Ramos (cell line): ENCODE results near the gene NLRP3.
"Not testable (repeated sequence)": the region's sequence is repeated elsewhere in the genome, so short reads cannot be mapped to it uniquely, and the experiment has no call there.

ENCODE experiments used
- in situ Hi-C: fragments of 300-500 bp; cut with MboI; formaldehyde crosslinking; loops from one replicate; pipeline ENCODE4 v1.14.3; 2022; ENCODE audit warnings: low sequenced_read_pairs; ENCODE audit not compliant: unreplicated experiment

Gene NLRP3

GRCh38 chr1:247415423-247416361, at the start of gene NLRP3:
Gene NLRP3, plus strand, starts transcription at chr1:247416173. Its CDS starts 2,628 bp downstream, at chr1:247418801.
- in situ Hi-C loops, result no loop called here

GRCh38 chr1:247366345-247366744, 49.6 kb upstream of the NLRP3 start:
- in situ Hi-C loops, result not testable (repeated sequence)

- in situ Hi-C loops, result no loop called here
Observed at GRCh38 chr1:247366926-247367645, 48.9 kb upstream of the NLRP3 start.

GRCh38 chr1:247367786-247368422, 48.1 kb upstream of the NLRP3 start:
- in situ Hi-C loops, result no loop called here

- in situ Hi-C loops, result no loop called here
Observed at GRCh38 chr1:247368490-247369145, 47.4 kb upstream of the NLRP3 start.

- in situ Hi-C loops, result no loop called here
Observed at GRCh38 chr1:247370786-247371732, 44.9 kb upstream of the NLRP3 start.

- in situ Hi-C loops, result no loop called here
Observed at GRCh38 chr1:247371801-247372259, 44.1 kb upstream of the NLRP3 start.

GRCh38 chr1:247373721-247374141, 42.2 kb upstream of the NLRP3 start:
- in situ Hi-C loops, result no loop called here

- in situ Hi-C loops, result not testable (repeated sequence)
Observed at GRCh38 chr1:247374651-247375334, 41.2 kb upstream of the NLRP3 start.

GRCh38 chr1:247375747-247376146, 40.2 kb upstream of the NLRP3 start:
- in situ Hi-C loops, result no loop called here

GRCh38 chr1:247376659-247377058, 39.3 kb upstream of the NLRP3 start:
- in situ Hi-C loops, result no loop called here

GRCh38 chr1:247377656-247378055, 38.3 kb upstream of the NLRP3 start:
- in situ Hi-C loops, result not testable (repeated sequence)

- in situ Hi-C loops, result no loop called here
Observed at GRCh38 chr1:247378334-247379073, 37.5 kb upstream of the NLRP3 start.

- in situ Hi-C loops, result no loop called here
Observed at GRCh38 chr1:247385283-247385682, 30.7 kb upstream of the NLRP3 start.

GRCh38 chr1:247386217-247386616, 29.8 kb upstream of the NLRP3 start:
- in situ Hi-C loops, result no loop called here

- in situ Hi-C loops, result no loop called here
Observed at GRCh38 chr1:247386687-247387086, 29.3 kb upstream of the NLRP3 start.

- in situ Hi-C loops, result no loop called here
Observed at GRCh38 chr1:247387096-247387495, 28.9 kb upstream of the NLRP3 start.

GRCh38 chr1:247387565-247387964, 28.4 kb upstream of the NLRP3 start:
- in situ Hi-C loops, result no loop called here
